GM12864 (cell line): ENCODE data around the gene KCNQ5.

ENCODE experiments used
- DNase-seq: peaks from one replicate; pipeline ENCODE4 v3.0.0-alpha.2; 2011; ENCODE audit warnings: low read depth
- H3K4me3 ChIP-seq: 2 replicates; pipeline ENCODE4 v1.5.1; 2011; ENCODE audit warnings: mild to moderate bottlenecking, low read depth, low read length, control low read depth
- TF ChIP-seq, protein P1 (sequence below): IDR thresholded peaks from 2 replicates; pipeline ENCODE4 v1.5.1; 2011; ENCODE audit warnings: low read depth, mild to moderate bottlenecking, moderate library complexity, low read length, control low read depth, inconsistent platforms; ENCODE audit errors: missing control alignments

KCNQ5 gene

DNA sequence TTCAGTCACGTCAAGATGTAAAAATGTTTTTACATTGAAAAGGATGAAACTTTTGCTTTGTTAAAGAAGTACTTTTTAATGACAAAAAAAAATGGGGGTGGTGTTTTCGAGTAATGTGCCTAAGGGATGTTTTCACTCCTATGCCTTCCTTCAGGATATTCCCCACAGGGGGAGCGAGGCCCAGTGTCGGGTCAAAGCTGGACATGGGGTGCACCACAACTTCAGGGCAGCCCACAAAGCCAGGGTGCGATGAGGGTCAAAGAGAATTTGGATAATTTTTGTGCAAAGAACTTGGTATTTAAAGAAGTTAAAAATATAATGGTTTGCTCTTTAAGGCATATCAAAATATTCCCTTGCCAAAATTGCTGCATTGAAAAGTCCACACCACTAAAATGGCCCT is 247.8 kb downstream of the KCNQ5 start:
- TF ChIP-seq, protein P1, sequence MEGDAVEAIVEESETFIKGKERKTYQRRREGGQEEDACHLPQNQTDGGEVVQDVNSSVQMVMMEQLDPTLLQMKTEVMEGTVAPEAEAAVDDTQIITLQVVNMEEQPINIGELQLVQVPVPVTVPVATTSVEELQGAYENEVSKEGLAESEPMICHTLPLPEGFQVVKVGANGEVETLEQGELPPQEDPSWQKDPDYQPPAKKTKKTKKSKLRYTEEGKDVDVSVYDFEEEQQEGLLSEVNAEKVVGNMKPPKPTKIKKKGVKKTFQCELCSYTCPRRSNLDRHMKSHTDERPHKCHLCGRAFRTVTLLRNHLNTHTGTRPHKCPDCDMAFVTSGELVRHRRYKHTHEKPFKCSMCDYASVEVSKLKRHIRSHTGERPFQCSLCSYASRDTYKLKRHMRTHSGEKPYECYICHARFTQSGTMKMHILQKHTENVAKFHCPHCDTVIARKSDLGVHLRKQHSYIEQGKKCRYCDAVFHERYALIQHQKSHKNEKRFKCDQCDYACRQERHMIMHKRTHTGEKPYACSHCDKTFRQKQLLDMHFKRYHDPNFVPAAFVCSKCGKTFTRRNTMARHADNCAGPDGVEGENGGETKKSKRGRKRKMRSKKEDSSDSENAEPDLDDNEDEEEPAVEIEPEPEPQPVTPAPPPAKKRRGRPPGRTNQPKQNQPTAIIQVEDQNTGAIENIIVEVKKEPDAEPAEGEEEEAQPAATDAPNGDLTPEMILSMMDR, result no peak
- no peak for DNase-seq
- no peak overlapping the region for H3K4me3 ChIP-seq

DNA sequence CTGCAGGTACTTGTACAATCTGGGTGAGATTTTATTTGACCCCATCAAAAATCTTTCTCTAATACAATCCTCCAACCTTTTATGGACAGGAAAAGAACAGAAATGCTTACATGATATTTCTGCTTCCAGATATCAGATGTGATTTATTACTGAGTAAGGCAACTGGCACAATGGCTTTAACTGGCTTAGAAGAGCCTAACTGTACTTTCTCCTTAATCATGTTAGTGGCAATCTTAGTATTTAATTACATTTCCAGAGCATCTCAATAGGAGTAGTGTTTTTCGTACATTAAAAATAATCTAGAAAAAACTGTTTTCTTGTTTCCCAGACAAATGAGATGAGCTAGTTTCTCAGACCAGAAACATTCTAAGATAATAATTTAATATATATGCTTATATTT is 251.6 kb downstream of the KCNQ5 start:
- H3K4me3 ChIP-seq, result no peak overlapping the region
- DNase-seq, result no peak
- TF ChIP-seq, protein P1, result no peak

DNA sequence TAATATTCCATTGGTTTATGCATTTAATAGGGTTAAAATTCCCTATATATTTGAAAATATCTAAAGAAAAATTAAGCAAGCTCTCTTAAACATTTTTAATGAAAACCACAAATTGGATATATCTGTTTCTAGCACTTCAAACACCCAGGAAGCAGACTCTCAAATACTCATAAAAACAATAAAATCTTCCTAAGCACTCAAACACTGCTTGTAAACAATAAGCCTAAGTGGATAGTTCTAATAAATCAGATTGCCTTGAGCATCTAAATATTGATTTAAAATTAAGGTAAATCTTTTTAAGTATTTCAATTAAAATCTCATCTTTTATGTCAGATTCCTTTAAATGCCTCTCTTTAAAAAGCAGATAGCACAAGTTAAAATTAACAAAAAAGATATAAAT is 254.4 kb downstream of the KCNQ5 start:
- H3K4me3 ChIP-seq, result no peak overlapping the region
- TF ChIP-seq, protein P1, result no peak
- no peak for DNase-seq

DNA sequence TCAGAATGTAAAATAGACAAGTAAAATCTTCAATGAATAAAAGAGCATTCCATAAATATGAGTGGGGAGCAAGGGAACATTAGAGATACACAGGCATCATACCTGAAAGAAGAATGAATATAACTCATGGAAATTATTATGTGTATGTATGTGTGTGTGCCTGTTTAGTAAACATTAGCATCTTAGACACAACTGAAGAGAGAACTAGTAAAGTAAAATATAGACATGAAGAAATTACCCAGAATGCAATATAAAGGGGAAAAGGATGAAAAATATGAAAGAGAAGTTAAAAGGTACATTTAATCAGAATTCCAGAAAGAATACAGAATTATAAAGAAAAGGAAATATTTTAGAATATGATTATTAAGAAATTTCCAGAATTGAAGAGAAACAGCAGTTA is 264.3 kb downstream of the KCNQ5 start:
- TF ChIP-seq, protein P1, result no peak
- H3K4me3 ChIP-seq, result no peak overlapping the region
- DNase-seq, result no peak

DNA sequence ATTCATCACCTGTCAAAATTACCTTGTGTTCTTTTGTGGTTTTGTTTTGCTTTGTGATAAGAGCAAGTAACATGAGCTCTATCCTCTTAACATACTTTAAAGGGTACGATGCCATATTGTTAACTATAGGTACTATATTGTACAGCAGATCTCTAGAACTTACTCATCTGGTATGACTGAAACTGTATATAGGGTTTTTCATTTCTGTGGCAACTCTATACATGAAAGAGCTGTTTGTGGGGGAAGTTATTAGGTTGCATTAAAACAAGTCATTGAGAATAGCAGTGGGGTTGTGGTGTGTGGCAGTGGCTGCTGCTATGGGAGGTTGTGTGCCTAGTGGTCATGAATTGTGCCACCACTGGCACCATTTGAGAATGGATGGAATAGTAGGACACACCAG is 268.4 kb downstream of the KCNQ5 start:
- TF ChIP-seq, protein P1, result no peak
- no peak for DNase-seq
- H3K4me3 ChIP-seq, result no peak overlapping the region

DNA sequence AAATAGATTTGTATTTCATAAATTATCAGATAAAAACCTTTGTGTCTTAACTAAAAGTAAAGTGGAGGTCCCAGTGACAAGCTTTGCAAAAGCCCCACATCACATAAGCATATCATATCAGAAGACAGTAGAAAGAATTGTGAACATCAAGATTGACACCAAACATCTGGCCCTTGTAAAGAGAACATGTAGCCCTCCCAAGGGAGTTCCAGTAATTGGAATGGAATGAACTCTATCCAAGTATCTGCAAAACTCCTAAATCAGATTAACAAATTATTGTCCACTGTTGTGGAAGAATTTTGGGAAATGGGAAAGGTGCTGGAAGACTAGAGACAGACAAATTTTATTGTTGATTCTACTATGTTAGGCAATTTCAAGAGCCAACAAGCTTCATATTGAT is 268.8 kb downstream of the KCNQ5 start:
- TF ChIP-seq, protein P1, result no peak
- H3K4me3 ChIP-seq, result no peak overlapping the region

DNA sequence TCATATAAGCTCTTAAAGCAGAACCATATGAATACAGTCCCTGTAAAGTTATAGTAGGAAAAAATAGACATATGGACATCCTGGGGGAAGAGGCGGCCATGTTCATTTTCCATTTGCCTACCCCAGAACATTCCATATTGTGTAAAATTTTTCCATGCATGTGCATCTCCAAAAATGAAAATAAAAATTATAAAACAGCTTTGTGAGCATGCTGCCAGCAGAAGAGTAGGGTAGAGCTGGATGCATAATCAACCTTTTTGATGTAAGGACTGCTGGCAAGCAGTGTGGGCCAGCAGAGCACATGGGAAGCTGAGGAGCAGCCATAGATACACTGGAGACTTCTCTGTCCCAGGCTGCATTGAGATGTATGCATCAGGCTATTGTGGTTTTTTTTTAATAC is 271.0 kb downstream of the KCNQ5 start:
- TF ChIP-seq, protein P1, result no peak
- DNase-seq, result no peak
- H3K4me3 ChIP-seq, result no peak overlapping the region

More for the DNA sequence above, 268.8 kb downstream of the KCNQ5 start:
- DNase-seq, result no peak
